DND-41 (cell line): ENCODE measurements around the gene ZNF275.

Source experiments
- ATAC-seq: fragments of 200-7000 bp; cut with Tn5 transposase; 3 replicates; pipeline ENCODE4 v1.9.1; 2021; ENCODE audit warnings: low read depth; ENCODE audit not compliant: insufficient read depth
- DNase-seq: peaks from one replicate; pipeline ENCODE4 v3.0.0-alpha.2; 2020
- H2AFZ ChIP-seq: 2 replicates; pipeline ENCODE4 v1.6.0; 2012; ENCODE audit warnings: low read depth, low read length
- H3K27ac ChIP-seq: 2 replicates; pipeline ENCODE4 v1.5.1; 2012; ENCODE audit warnings: low read length, inconsistent platforms
- H3K27me3 ChIP-seq: fragments of 200-600 bp; sonication (generic); 2 replicates; pipeline ENCODE4 v1.6.0; 2012; ENCODE audit warnings: low read length, mild to moderate bottlenecking, inconsistent platforms; ENCODE audit not compliant: insufficient read depth, poor library complexity
- H3K36me3 ChIP-seq: 2 replicates; pipeline ENCODE4 v1.5.1; 2012; ENCODE audit warnings: low read length, inconsistent platforms; ENCODE audit not compliant: insufficient read depth
- H3K4me1 ChIP-seq: 2 replicates; pipeline ENCODE4 v1.5.1; 2012; ENCODE audit warnings: mild to moderate bottlenecking, low read length; ENCODE audit not compliant: insufficient read depth
- H3K4me2 ChIP-seq: 2 replicates; pipeline ENCODE4 v1.6.0; 2012; ENCODE audit warnings: mild to moderate bottlenecking, moderate library complexity, low read length, inconsistent platforms; ENCODE audit not compliant: insufficient read depth
- H3K4me3 ChIP-seq, 2 experiments: fragments of 200-600 bp in 1 of 2; shearing (Covaris generic) in 1 of 2; 2 replicates each; pipeline ENCODE4 v1.5.1; 2012 to 2016; ENCODE audit warnings: inconsistent platforms in 2 of 2, low read length in 2 of 2, mild to moderate bottlenecking in 2 of 2, low read depth in 1 of 2, moderate library complexity in 1 of 2
- H3K79me2 ChIP-seq: 2 replicates; pipeline ENCODE4 v1.6.0; 2012; ENCODE audit warnings: low read length, inconsistent platforms; ENCODE audit not compliant: insufficient read depth
- H3K9ac ChIP-seq: 2 replicates; pipeline ENCODE4 v1.6.0; 2012; ENCODE audit warnings: low read depth, mild to moderate bottlenecking, inconsistent platforms, low read length, moderate library complexity
- H3K9me3 ChIP-seq: 2 replicates; pipeline ENCODE4 v1.5.1; 2012; ENCODE audit warnings: low read length, moderate library complexity, mild to moderate bottlenecking, inconsistent platforms; ENCODE audit not compliant: insufficient read depth, severe bottlenecking
- H4K20me1 ChIP-seq: 2 replicates; pipeline ENCODE4 v1.6.0; 2012; ENCODE audit warnings: low read length; ENCODE audit not compliant: insufficient read depth
- EZH2 ChIP-seq: IDR thresholded peaks from 3 replicates; pipeline ENCODE4 v1.6.1; 2012; ENCODE audit warnings: borderline replicate concordance, low read depth, mild to moderate bottlenecking, moderate library complexity, low read length, inconsistent platforms; ENCODE audit not compliant: severe bottlenecking
- TF ChIP-seq, protein P1 (sequence below): IDR thresholded peaks from 2 replicates; pipeline ENCODE4 v1.5.1; 2012; ENCODE audit warnings: borderline replicate concordance, low read length, moderate library complexity, mild to moderate bottlenecking; ENCODE audit not compliant: poor library complexity, severe bottlenecking; ENCODE audit errors: extremely low read depth

The ZNF275 gene

DNA sequence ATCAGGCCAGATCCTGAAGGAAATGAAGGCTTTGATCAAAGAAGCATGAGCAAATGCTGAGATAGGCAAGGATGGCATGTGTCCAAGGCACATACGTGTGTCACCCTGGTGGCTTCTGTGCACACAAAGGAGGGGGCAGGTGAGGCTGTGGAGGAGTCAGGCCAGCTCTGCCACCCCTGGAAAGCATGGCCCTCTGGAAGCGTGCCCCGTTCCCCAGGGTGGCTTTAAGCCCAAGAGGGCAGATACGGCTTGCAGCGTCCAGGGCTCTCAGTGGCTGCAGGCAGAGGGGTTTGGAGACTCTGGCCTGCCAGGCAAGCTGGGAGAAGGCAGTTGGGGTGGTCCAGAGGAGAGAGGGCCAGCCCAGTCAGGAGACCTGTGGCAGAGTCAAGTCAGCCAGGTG lies 41.6 kb downstream of the ZNF275 start:
- no peak overlapping the region for H3K4me2 ChIP-seq
- no peaks in the 10 kb centered on the region for H3K36me3 ChIP-seq
- no peaks in the 10 kb centered on the region for H3K79me2 ChIP-seq
- H3K27me3 ChIP-seq, result no peaks in the 10 kb centered on the region
- H3K9ac ChIP-seq, result no peak overlapping the region
- DNase-seq (no peak), ATAC-seq (no peak)
- no peak overlapping the region for H3K4me3 ChIP-seq
- TF ChIP-seq, protein P1, sequence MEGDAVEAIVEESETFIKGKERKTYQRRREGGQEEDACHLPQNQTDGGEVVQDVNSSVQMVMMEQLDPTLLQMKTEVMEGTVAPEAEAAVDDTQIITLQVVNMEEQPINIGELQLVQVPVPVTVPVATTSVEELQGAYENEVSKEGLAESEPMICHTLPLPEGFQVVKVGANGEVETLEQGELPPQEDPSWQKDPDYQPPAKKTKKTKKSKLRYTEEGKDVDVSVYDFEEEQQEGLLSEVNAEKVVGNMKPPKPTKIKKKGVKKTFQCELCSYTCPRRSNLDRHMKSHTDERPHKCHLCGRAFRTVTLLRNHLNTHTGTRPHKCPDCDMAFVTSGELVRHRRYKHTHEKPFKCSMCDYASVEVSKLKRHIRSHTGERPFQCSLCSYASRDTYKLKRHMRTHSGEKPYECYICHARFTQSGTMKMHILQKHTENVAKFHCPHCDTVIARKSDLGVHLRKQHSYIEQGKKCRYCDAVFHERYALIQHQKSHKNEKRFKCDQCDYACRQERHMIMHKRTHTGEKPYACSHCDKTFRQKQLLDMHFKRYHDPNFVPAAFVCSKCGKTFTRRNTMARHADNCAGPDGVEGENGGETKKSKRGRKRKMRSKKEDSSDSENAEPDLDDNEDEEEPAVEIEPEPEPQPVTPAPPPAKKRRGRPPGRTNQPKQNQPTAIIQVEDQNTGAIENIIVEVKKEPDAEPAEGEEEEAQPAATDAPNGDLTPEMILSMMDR, result no peak
- TF ChIP-seq EZH2, result no peak
- H2AFZ ChIP-seq, result no peak overlapping the region
- no peaks in the 10 kb centered on the region for H4K20me1 ChIP-seq
- no peaks in the 10 kb centered on the region for H3K4me1 ChIP-seq
- no peak overlapping the region for H3K27ac ChIP-seq
- no peaks in the 10 kb centered on the region for H3K9me3 ChIP-seq

DNA sequence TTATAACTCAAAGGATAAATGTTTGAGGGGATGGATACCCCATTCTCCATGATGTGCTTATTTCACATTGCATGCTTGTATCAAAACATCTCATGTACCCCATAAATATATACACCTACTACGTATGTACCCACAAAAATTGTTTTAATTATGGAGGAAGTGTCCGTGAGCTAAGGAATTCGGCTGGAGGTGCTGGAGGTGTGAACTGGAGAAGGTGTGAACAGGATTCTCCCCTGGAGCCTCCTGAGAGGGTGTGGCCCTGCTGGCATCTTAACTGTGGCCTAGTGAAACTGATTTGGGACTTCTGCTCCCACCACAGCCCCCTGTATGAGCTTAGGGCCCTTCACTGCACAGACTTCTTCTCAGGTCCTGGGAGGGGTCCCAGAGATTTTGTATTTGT lies 43.8 kb downstream of the ZNF275 start:
- no peak overlapping the region for H2AFZ ChIP-seq
- TF ChIP-seq EZH2, result no peak
- TF ChIP-seq, protein P1, result no peak
- no peak for DNase-seq
- H3K9ac ChIP-seq, result no peak overlapping the region
- no peaks in the 10 kb centered on the region for H3K36me3 ChIP-seq
- no peak overlapping the region for H3K27ac ChIP-seq
- H3K4me2 ChIP-seq, result no peak overlapping the region
- no peaks in the 10 kb centered on the region for H3K4me1 ChIP-seq
- no peak overlapping the region for H3K4me3 ChIP-seq
- H3K9me3 ChIP-seq, result no peaks in the 10 kb centered on the region
- no peaks in the 10 kb centered on the region for H3K79me2 ChIP-seq
- ATAC-seq, result no peak
- H3K27me3 ChIP-seq, result no peaks in the 10 kb centered on the region
- H4K20me1 ChIP-seq, result no peaks in the 10 kb centered on the region

DNA sequence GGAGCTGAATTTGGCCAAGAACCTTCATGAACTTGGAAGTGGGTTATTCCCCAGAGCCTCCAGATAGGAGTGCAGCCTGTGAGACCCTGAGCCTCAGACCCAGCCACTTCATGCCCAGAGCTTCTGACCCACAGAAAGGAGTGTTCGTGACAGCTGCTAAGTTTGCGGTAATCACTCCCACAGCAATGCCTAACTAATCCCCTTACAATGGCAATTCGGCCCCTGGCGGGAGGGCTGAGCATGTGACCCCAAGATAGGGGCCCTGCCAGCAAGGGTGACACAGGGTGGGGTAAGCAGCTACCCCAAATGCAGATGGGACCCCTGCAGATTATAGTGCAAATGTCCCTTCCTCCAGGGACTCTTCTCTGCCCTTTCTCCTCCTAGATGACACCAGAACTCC lies 44.7 kb downstream of the ZNF275 start:
- no peak for ATAC-seq
- no peaks in the 10 kb centered on the region for H3K79me2 ChIP-seq
- no peaks in the 10 kb centered on the region for H3K36me3 ChIP-seq
- no peak for DNase-seq
- TF ChIP-seq EZH2, result no peak
- TF ChIP-seq, protein P1, result no peak
- H4K20me1 ChIP-seq, result no peaks in the 10 kb centered on the region
- H3K9ac ChIP-seq, result no peak overlapping the region
- no peak overlapping the region for H3K4me3 ChIP-seq
- H3K4me2 ChIP-seq, result no peak overlapping the region
- no peak overlapping the region for H3K27ac ChIP-seq
- H3K4me1 ChIP-seq, result no peaks in the 10 kb centered on the region
- H3K9me3 ChIP-seq, result no peaks in the 10 kb centered on the region
- no peak overlapping the region for H2AFZ ChIP-seq
- H3K27me3 ChIP-seq, result no peaks in the 10 kb centered on the region

DNA sequence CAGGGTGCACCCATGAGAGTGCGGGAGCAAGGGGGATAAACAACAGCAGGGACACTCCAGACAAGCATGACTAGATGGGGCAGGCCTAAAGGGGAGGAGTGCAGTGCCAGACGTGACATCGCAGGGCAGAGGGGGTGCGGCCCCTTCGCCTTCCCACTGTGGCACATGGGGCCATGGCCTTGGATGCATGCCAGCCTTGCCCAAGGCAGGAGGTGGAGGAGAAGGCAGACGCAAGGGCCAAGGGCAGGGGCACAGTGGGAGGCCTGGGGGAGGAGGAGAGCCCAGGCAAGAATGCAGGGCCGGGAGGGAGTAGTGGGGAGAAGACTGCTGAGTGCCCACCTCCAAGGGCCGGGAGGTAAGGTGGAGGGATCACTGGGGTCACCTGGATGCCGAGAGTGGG lies 45.6 kb downstream of the ZNF275 start:
- ATAC-seq, result no peak
- no peaks in the 10 kb centered on the region for H4K20me1 ChIP-seq
- no peak overlapping the region for H3K27ac ChIP-seq
- no peak for DNase-seq
- no peak overlapping the region for H3K4me3 ChIP-seq
- no peaks in the 10 kb centered on the region for H3K27me3 ChIP-seq
- H2AFZ ChIP-seq, result no peak overlapping the region
- no peaks in the 10 kb centered on the region for H3K79me2 ChIP-seq
- no peak overlapping the region for H3K9ac ChIP-seq
- no peaks in the 10 kb centered on the region for H3K4me1 ChIP-seq
- H3K36me3 ChIP-seq, result no peaks in the 10 kb centered on the region
- no peak overlapping the region for H3K4me2 ChIP-seq
- H3K9me3 ChIP-seq, result no peaks in the 10 kb centered on the region
- TF ChIP-seq, protein P1, result no peak
- no peak for TF ChIP-seq EZH2
